Ureter (tissue), 1 donor: ENCODE data around the gene PCDHB6. TPM values are rescaled to one million over a fixed set of nuclear protein-coding genes. Genes with fewer than 3 reads are reported as not detected.
"Not testable (repeated sequence)": the region's sequence is repeated elsewhere in the genome, so short reads cannot be mapped to it uniquely, and the experiment has no call there.

Experiments
- DNase-seq: peaks from one replicate; pipeline ENCODE4 v3.0.0-alpha.2; 2020; ENCODE audit warnings: low spot score
- total RNA-seq: library from RNA; stranded (reverse); gene quantifications from one replicate; pipeline ENCODE4 v1.2.4, GENCODE V29; 2023
- donor health status: DM: yes; HTN: yes; CAD: no.

Gene PCDHB6
- total RNA-seq: 1.6 TPM

GRCh38 chr5:141149812-141150211 is at the start of gene PCDHB6:
PCDHB6 (plus strand) TSS chr5:141150057; CDS start chr5:141150258, 201 bp downstream.
- DNase-seq: no peak

GRCh38 chr5:141100243-141100805 is 49.5 kb upstream of the PCDHB6 start, which contains the start of gene PCDHB3:
PCDHB3 (plus strand) TSS chr5:141100473; CDS start chr5:141100650, 177 bp downstream.
- DNase-seq: no peak

- DNase-seq: no peak
Measured at GRCh38 chr5:141101059-141101458, 48.8 kb upstream of the PCDHB6 start.

- DNase-seq: not testable (repeated sequence)
Measured at GRCh38 chr5:141102070-141102469, 47.8 kb upstream of the PCDHB6 start.

- DNase-seq: not testable (repeated sequence)
Measured at GRCh38 chr5:141102471-141102870, 47.4 kb upstream of the PCDHB6 start.

- DNase-seq: no peak
Measured at GRCh38 chr5:141105350-141105749, 44.5 kb upstream of the PCDHB6 start.

GRCh38 chr5:141119250-141119649 is 30.6 kb upstream of the PCDHB6 start:
- DNase-seq: no peak

- DNase-seq: no peak
Measured at GRCh38 chr5:141121563-141121962, 28.3 kb upstream of the PCDHB6 start, which contains the start of gene PCDHB4. PCDHB4 (plus strand) TSS chr5:141121818; CDS start chr5:141121999, 181 bp downstream.

- no peak for DNase-seq
Measured at GRCh38 chr5:141121985-141122384, 27.9 kb upstream of the PCDHB6 start.

- not testable (repeated sequence) for DNase-seq
Measured at GRCh38 chr5:141123396-141124135, 26.3 kb upstream of the PCDHB6 start.

GRCh38 chr5:141127305-141127704 is 22.6 kb upstream of the PCDHB6 start:
- no peak for DNase-seq

GRCh38 chr5:141135030-141135717 is 14.7 kb upstream of the PCDHB6 start, which contains the start of gene PCDHB5:
PCDHB5 (plus strand) TSS chr5:141135206; CDS start chr5:141135435, 229 bp downstream.
- DNase-seq: no peak

- DNase-seq: no peak
Measured at GRCh38 chr5:141135718-141136266, 14.1 kb upstream of the PCDHB6 start.

- DNase-seq: not testable (repeated sequence)
Measured at GRCh38 chr5:141137346-141137745, 12.5 kb upstream of the PCDHB6 start.

GRCh38 chr5:141150224-141150992 is 551 bp downstream of the PCDHB6 start:
- DNase-seq: no peak

GRCh38 chr5:141150993-141151325 is 1.1 kb downstream of the PCDHB6 start:
- no peak for DNase-seq

GRCh38 chr5:141151632-141152031 is 1.8 kb downstream of the PCDHB6 start:
- DNase-seq: not testable (repeated sequence)

- not testable (repeated sequence) for DNase-seq
Measured at GRCh38 chr5:141152096-141152495, 2.2 kb downstream of the PCDHB6 start.

- no peak for DNase-seq
Measured at GRCh38 chr5:141155540-141156374, 5.9 kb downstream of the PCDHB6 start.

- not testable (repeated sequence) for DNase-seq
Measured at GRCh38 chr5:141157356-141157755, 7.5 kb downstream of the PCDHB6 start.
